AG09319 (cell line): ENCODE results near the gene RCOR1.

Source experiments
- DNase-seq: peaks from one replicate; pipeline ENCODE4 v3.0.0-alpha.2; 2010; ENCODE audit warnings: low read depth; ENCODE audit errors: extremely low read depth
- TF ChIP-seq, protein P1 (sequence below): IDR thresholded peaks from 2 replicates; pipeline ENCODE4 v1.5.1; 2011; ENCODE audit warnings: low read depth, mild to moderate bottlenecking, inconsistent platforms, low read length, moderate library complexity

The RCOR1 gene

DNA sequence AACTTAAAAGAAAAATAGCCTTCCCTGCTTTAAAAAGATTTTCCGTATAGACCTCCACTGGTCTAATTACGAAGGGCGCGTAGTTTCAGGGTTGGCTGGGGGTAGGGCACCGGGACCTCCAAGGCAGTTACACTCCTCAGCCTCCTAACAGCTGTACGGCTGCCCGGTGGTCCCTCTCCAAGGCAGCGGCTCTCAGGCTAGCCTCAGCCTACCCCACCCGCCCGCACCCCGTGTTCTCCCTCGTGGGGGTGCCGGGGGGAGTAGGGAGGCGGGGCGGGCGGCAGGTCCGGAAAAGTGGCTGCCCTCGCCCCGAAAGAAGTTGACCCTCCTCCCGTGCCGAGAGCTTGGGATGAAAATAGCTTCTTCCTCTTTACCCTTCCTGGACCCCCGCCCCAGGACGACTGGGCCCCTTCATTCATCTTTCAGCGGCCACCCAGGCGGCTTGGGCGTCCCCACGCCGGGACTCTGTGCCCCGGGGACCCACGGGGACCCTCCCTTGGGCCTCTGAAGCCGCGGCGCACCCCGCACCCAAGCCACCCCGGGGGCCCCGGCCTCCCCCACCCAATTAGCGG, 991 bp upstream of the RCOR1 start:
- DNase-seq, result no peak

DNA sequence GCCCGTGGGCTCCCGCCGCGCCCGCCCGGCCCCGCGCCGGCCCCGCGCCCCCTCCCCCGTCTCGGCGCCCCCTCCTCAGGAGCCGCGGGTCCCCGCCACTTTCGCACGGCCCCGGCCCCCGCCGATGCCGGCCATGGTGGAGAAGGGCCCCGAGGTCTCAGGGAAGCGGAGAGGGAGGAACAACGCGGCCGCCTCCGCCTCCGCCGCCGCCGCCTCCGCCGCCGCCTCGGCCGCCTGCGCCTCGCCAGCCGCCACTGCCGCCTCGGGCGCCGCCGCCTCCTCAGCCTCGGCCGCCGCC, 263 bp downstream of the RCOR1 start:
- TF ChIP-seq, protein P1, sequence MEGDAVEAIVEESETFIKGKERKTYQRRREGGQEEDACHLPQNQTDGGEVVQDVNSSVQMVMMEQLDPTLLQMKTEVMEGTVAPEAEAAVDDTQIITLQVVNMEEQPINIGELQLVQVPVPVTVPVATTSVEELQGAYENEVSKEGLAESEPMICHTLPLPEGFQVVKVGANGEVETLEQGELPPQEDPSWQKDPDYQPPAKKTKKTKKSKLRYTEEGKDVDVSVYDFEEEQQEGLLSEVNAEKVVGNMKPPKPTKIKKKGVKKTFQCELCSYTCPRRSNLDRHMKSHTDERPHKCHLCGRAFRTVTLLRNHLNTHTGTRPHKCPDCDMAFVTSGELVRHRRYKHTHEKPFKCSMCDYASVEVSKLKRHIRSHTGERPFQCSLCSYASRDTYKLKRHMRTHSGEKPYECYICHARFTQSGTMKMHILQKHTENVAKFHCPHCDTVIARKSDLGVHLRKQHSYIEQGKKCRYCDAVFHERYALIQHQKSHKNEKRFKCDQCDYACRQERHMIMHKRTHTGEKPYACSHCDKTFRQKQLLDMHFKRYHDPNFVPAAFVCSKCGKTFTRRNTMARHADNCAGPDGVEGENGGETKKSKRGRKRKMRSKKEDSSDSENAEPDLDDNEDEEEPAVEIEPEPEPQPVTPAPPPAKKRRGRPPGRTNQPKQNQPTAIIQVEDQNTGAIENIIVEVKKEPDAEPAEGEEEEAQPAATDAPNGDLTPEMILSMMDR, result no peak
- no peak for DNase-seq

More for the DNA sequence above, 991 bp upstream of the RCOR1 start:
- TF ChIP-seq, protein P1, result no peak

DNA sequence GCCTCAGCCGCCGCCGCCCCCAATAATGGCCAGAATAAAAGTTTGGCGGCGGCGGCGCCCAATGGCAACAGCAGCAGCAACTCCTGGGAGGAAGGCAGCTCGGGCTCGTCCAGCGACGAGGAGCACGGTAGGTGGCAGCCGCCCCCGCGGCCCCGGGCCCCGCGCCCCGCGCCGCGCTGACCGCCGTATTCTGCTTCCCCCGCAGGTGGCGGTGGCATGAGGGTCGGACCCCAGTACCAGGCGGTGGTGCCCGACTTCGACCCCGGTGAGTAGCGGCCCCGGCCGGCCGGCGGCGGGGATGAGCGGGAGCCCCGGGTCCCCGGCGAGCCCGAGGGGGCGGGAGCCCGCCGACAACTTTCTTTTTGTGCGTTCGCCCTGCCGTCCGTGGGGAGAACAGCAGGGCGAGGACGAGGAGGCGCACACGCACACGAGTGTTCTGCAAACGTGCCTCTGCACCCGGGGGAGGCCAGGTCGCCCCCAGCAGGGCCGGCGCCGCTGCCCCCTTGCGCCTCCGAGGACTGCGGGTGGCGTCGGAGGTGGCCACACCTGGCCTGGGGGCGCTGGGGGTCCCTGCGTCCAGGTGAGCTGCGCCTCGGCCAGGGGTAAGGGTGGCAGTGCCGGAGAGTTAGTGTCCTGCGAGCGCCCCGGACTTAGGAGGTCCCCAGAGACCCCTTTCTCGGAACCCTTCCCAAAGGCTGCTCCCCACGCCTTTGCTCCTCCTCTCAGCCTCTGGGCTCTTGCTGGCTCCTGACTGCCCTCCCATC, 794 bp downstream of the RCOR1 start:
- DNase-seq, result no peak
- TF ChIP-seq, protein P1, result peak; percentile 21

DNA sequence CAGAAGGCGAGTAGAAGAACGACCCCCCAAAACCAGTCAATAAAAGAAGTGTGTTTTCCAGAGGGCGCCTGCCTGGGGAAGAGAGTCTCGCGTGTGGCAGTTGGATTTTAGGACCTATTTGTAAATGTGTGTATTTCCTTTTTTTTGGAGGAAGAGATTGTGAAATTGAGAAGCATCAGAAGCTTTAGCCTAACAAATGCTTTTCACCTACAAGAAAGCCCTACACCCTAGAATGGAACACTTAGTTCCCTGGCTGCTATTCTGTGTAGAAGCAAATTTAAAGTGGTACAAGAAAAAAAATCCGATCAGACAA, 1.3 kb downstream of the RCOR1 start:
- TF ChIP-seq, protein P1, result no peak; the same call in 1 of the 2 replicates

DNA sequence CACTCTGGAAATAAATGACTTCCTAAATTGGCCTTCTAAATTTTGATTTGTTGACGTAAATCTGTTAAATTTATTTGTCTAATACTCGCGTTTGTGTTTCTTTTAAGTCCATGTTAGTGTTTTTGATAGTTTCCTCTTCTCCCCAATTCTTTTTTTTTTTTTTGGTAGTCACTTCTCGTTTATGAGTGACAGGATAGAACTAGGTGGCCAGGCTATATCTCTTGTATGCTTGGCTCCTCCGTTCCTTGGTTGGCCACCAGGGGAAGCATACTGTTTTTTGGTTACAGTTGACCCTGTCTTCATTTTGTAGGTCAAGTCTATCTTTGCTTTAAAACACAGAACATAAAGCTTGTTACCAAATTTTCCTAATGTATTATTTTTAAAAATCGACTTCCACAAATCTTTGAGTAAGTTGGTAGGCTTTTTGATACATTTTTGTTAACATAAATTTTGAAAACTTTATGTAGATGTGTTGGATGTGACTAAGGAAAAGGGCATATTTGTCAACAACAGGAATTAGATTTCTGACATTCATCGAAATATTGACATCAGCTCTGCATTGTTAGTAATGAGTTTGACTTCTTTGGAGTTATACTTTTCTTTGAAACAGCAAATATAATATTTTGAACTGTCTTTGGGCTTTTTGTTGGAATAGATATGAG, 2.2 kb downstream of the RCOR1 start:
- no peak for DNase-seq
- TF ChIP-seq, protein P1, result peak; percentile 90

More for the DNA sequence above, 1.3 kb downstream of the RCOR1 start:
- no peak for DNase-seq

DNA sequence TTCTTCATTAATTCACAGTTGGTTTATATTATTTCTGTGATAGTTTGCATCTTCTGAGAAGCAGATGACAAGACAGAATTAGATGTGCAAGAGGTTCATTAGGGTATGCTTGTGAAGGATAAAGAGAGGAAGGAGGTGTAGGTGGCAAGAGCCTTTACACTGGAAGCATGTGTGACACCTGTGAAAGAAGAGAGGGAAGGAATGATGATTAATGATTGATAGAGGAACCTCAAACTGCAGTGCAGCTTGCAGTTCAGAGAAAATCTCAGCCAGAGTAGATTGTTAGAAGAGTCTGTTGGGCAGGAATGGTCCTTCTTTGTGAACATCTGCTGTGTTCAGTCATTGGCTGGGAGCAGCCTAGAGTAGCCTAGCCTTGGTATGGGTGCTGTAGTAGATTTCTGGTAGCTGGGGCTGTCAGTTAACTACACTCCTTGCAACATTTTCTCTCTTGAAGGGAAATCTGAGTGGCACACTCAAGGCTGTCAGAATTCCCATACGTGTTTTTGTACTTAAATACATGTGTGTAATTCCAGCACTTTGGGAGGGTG, 9.0 kb downstream of the RCOR1 start:
- TF ChIP-seq, protein P1, result no peak
- no peak for DNase-seq
